Stimulated activated CD8-positive, alpha-beta memory T cell treated with anti-CD3 and anti-CD28 coated beads, Interleukin-4, amount 100 ng/mL, for 48 hours (primary cell): ENCODE results near the gene TCP1.
"Not testable (repeated sequence)": the region's sequence is repeated elsewhere in the genome, so short reads cannot be mapped to it uniquely, and the experiment has no call there.

Experiments used
- DNase-seq: peaks from one replicate; pipeline ENCODE4 v3.0.0-alpha.2; 2020

Gene TCP1

DNA sequence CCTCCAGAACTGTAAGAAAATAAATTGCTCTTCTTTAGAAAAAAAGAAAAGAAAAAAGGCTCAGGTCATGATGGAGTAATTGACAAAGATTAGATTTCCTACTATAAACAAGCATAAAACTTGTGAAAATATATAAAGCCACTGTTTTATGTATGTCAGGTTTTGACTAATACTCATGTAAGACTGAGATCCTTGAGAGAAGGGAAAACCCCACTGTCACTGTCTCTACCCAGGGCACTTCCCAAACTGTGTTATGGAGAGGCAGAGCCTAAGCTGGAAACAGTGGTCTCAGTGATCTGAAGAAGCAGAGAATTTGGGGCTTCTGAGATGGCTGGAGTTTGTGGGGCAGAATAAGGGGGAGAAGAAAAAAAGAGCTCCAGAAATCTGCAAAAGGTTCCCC, 19.9 kb downstream of the TCP1 start:
- DNase-seq, result no peak

DNA sequence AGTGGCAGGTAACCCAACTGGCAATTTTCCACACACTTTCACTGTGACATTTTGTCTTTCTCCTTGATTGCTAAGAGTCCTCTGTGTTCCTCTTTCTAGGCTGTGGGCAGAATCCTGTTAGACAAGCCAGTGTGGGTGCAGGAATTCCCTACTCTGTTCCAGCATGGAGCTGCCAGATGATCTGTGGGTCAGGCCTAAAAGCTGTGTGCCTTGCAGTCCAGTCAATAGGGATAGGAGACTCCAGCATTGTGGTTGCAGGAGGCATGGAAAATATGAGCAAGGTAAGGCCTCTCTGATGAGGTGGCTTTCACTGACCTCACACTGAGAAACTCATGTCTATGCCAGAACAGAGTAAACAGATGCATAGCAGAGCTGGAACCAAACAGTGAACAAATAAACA, 22.5 kb downstream of the TCP1 start:
- DNase-seq, result no peak

GRCh38 chr6:159762681-159763293, 26.6 kb downstream of the TCP1 start:
- peak; percentile 40 for DNase-seq

GRCh38 chr6:159761873-159762680, 27.3 kb downstream of the TCP1 start, which contains the start of gene ACAT2:
Gene ACAT2 (plus strand): TSS chr6:159762045. CDS start chr6:159762088, 43 bp downstream.
- DNase-seq, result peak; percentile 93

DNA sequence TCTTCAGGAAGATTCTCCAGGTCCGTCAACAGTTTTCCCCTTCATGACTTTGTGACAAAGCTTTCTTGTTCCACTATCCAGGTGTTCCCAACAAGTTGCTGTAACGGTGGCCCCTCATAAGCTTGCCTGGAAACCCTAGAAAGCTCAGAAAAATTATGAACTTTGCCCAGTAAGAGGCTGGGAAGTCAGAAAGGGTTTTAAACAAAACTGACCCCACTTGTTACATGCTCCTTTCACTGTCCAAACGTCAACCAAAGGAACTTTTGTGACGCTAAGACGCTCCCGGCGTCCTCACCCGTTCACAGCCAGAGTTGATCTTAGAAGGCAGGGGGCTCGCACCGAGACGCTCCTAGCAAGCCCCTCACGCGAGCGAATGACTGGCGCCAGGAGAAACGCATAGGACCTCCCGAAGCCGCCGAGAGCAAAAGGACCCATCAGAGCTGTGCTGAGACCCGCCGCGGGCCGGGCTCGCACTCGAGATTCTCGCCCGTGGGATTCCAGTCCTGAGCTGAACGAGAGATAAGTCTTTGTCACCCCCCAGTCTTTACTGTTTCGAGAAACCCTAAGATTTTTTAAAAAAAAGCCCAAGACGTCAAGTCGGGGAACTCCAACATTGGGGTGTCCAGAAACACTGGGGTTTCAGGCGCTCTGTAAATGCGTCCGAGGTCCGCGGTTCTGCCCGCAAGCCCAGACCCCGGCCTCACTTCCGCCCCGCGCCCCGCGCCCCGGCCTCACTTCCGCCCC, 28.1 kb downstream of the TCP1 start:
- peak; percentile 63 for DNase-seq

GRCh38 chr6:159760602-159761057, 28.8 kb downstream of the TCP1 start:
- no peak for DNase-seq

- no peak for DNase-seq
Measured at GRCh38 chr6:159759645-159760044, 29.8 kb downstream of the TCP1 start.

- no peak for DNase-seq
Measured at GRCh38 chr6:159758031-159759001, 31.1 kb downstream of the TCP1 start.

DNA sequence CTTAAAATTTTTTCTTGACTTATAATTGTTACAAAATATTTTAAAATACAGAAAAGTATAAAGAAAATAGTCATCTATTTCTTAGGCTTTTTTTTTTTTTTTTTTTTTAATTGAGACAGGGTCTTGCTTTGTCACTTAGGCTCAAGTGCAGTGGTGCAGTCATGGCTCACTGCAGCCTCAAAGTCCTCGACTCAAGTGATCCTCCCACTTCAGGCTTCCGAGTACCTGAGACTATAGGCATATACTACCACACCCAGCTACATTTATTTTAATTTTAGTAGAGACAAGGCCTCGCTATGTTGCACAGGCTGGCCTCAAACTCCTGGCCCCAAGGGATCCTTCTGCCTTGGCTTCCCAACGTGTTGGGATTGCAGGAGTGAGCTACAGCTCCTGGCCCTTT, 32.9 kb downstream of the TCP1 start:
- no peak for DNase-seq

DNA sequence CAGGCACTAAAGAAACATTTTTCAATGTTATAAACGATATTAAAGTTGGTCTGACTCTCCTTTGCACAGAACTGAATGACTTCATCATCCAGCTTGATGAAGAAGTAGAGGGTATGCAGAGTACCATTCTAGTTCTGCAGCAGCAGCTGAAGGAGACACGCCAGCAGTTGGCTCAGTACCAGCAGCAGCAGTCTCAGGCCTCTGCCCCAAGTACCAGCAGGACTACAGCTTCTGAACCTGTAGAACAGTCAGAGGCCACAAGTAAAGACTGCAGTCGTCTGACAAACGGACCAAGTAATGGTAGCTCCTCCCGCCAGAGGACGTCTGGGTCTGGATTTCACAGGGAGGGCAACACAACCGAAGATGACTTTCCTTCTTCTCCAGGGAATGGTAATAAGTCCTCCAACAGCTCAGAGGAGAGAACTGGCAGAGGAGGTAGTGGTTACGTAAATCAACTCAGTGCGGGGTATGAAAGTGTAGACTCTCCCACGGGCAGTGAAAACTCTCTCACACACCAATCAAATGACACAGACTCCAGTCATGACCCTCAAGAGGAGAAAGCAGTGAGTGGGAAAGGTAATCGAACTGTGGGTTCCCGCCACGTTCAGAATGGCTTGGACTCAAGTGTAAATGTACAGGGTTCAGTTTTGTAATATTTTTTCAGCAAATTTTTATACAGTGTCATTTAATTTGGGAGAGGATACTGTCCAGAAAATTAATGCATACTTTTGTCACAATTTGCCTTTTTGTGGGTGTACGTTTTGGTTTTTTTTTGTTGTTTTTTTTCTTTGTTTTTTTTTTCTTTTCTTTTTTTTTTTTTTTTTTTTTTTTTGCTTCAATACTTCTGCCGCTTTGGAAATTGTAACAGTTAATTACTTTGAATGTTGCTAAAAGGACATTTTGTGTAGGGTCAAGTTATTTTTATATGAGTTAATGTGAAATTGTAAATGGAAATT, 34.2 kb downstream of the TCP1 start:
- no peak for DNase-seq

DNA sequence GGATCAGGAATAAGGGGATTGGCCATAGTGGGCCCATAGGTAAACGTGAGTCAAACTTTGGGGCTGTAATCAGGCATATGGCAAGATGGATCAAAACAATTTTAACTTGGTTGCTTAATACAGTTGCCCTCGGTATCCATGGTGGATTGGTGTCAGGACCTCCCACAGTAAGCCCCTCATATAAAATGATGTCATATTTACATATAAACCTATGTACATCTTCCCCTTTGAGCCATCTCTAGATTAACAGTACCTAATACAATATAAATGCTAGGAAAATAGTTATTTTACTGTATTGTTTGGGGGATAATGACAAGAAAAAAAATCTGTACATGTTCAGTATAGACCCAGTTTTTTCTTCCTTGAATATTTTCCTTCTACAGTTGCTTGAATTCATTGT, 35.0 kb downstream of the TCP1 start:
- DNase-seq, result no peak

DNA sequence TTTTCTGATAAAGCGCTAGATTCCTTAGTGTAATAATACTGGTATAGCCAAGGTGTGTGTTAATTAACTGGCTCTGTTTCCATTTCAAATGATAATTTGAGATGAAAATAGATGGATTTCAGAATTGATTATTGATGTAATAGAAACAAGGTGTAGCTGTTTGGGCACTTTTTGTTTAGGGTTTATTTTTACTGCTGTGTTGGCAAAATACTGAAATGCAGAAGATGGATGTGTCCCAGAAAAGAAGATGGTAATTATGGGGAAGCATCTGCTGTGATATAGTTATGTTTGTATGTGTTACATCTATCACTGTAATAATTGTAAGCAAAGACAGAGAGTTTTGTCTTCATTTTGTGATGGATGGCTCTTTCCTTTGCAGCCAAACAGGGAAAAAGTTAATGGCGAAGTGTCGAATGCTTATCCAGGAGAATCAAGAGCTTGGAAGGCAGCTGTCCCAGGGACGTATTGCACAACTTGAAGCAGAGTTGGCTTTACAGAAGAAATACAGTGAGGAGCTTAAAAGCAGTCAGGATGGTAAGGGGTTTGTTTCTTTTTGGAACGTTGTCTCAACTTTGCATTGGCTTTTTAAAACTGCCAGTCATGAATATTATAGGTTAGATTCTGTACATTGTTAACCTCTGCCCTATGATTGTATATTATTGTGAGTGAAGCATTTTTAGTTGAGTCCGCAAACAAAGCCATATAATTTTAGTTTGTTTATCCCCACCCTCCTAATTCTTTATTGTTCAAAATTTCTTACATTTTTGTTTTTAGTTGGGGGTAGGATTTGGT, 36.1 kb downstream of the TCP1 start:
- DNase-seq, result no peak

GRCh38 chr6:159751448-159751847, 38.0 kb downstream of the TCP1 start:
- no peak for DNase-seq

- not testable (repeated sequence) for DNase-seq
Measured at GRCh38 chr6:159748127-159748526, 41.3 kb downstream of the TCP1 start.

GRCh38 chr6:159746759-159747158, 42.6 kb downstream of the TCP1 start:
- DNase-seq, result no peak

DNA sequence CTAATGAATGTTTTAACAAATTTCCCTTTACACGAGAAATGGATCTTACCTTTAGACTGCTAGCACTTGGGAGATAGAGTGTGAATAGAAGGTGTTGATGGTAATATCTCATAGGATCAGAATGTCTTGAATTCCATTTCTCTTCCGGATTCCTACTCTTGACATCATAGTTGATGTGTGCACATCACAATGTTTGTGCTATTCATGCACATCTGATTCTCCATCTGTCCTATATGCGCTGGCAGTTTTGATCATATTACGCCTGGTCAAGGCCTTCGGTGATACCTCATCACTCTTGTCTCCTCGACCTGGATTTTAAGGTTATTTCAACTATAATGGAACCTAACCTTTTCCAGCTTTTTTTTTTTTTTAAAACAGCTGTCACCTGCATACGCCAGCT, 44.3 kb downstream of the TCP1 start:
- DNase-seq, result no peak

DNA sequence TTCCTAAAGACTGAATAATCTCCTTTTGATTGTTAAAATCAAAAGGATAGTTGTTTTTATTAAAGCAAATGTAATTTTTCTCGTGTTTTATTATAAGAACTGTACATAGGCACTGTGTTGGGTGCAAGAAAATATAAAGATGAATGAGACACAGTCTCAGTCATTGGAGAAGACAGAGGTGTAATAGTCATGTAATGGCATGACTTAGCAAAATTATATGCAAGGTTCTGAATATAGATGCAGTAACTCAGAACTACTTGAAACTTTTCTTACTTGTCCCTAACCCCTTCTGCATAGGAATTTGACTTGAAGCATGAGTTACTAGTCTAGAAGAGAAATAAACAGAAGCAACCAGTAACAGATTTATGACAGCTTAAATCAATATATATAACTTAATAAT, 47.2 kb downstream of the TCP1 start:
- DNase-seq, result no peak

- no peak for DNase-seq
Measured at GRCh38 chr6:159739341-159739740, 50.1 kb downstream of the TCP1 start.

GRCh38 chr6:159736908-159737307, 52.5 kb downstream of the TCP1 start:
- no peak for DNase-seq

DNA sequence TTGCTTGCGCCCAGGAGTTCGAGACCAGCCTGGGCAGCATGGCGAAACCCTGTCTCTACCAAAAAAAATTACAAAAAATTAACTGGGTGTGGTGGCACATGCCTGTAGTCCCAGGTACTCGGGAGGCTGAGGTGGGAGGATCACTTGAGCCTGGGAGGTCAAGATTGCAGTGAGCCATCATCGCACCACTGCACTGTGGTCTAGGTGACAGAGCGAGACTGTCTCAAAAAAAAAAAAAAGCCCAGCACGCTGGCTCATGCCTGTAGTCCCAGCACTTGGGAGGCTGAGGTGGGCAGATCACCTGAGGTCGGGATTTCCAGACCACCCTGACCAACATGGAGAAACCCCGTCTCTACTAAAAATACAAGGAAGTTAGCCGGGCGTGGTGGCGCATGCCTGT, 56.0 kb downstream of the TCP1 start:
- DNase-seq, result not testable (repeated sequence)
